Measurements from ENCODE around the gene PDHA1. TPM values are rescaled to one million over a fixed set of nuclear protein-coding genes. Genes with fewer than 3 reads are reported as not detected.

The PDHA1 gene
- total and polyA plus RNA-seq, 7 donors: 374 to 866 (median 676) TPM

DNA sequence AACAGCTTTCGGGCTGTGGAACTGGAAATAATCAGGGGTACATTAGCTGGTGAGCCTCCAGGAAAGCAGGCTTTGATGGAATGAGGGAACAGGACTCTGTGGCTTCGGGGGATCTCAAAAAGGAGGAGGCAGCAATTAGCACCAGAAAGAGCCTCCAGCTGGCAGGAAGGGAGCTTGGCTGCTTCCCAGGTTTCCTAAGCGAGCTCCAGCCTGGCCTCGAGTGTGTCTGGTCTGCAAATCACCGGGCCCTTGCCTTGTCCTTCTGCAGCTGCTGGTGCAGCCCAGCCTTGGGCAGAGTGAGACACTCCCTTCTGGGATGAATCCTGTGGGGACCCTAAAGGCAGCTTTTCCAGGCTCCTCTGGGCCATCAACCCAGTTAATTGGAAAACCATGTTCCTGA is 10.7 kb upstream of the PDHA1 start:
- no peak overlapping the region for H3K27ac ChIP-seq
- peak; percentile 23 to 65 for DNase-seq

DNA sequence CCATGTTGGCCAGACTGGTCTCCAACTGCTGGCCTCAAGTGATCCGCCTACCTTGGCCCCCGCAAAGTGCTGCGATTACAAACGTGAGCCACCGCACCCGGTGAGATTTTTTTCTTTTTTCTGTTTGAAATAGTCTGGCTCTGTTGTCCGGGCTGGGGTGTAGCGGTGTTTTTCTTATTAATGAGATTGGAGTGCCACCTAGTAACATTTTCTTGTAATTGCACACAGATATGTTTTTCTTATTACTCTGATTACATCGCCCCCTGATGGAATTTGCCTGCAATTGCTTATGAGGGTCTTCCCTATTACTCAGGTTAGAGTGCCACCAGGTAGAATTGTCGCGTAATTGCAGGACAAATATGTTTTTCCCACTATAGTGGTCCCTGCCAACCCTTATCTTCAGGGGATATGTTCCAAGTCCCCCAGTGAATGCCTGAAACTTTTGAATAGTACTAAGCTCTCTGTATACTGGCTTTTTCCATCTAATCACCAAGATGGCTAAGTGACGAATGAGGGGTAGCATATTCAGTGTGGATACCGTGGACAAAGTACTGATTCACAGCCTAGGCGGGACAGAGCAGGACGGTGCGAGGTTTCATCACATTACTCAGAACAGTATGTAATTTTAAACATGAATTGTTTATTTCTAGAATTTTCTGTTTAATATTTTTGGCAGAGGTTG is 8.6 kb upstream of the PDHA1 start:
- Histone ChIP-seq H3K27ac (no peak overlapping the region), H3K27me3 (ENCODE audit: insufficient read depth in 3 of 3, low read length in 2 of 3) (no peaks in the 10 kb centered on the region), H3K9me3 (peaks cover 16% of the 10 kb centered on the region), H3K36me3 (ENCODE audit: insufficient read depth in 1 of 2, low read depth in 1 of 2) (no peaks in the 10 kb centered on the region), H3K4me1 (no peaks in the 10 kb centered on the region), H3K4me3 (no peak overlapping the region)
- intact Hi-C loops (cut with DNase I): loop anchor here (5.0 to 10.0 kb wide), 2 partner anchors 400 to 943 kb away; no protein-coding TSS in a partner anchor
- ATAC-seq (no peak), DNase-seq (no peak)
- TF ChIP-seq, protein P1, sequence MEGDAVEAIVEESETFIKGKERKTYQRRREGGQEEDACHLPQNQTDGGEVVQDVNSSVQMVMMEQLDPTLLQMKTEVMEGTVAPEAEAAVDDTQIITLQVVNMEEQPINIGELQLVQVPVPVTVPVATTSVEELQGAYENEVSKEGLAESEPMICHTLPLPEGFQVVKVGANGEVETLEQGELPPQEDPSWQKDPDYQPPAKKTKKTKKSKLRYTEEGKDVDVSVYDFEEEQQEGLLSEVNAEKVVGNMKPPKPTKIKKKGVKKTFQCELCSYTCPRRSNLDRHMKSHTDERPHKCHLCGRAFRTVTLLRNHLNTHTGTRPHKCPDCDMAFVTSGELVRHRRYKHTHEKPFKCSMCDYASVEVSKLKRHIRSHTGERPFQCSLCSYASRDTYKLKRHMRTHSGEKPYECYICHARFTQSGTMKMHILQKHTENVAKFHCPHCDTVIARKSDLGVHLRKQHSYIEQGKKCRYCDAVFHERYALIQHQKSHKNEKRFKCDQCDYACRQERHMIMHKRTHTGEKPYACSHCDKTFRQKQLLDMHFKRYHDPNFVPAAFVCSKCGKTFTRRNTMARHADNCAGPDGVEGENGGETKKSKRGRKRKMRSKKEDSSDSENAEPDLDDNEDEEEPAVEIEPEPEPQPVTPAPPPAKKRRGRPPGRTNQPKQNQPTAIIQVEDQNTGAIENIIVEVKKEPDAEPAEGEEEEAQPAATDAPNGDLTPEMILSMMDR (IDR thresholded peaks at IDR 0.05): no peak
- 69 to 73% (median 72%) methylated on average over 16 of the region's 16 CpGs for WGBS, 3 donors

More for the DNA sequence above, 10.7 kb upstream of the PDHA1 start:
- Histone ChIP-seq H3K4me1 (no peaks in the 10 kb centered on the region), H3K27me3 (ENCODE audit: insufficient read depth in 3 of 3, low read length in 2 of 3) (no peaks in the 10 kb centered on the region), H3K36me3 (ENCODE audit: insufficient read depth in 1 of 2, low read depth in 1 of 2) (no peaks in the 10 kb centered on the region), H3K4me3 (no peak overlapping the region), H3K9me3 (peaks cover 16% of the 10 kb centered on the region)
- TF ChIP-seq, protein P1 (IDR thresholded peaks at IDR 0.05): no peak
- intact Hi-C loops (cut with DNase I): loop anchor here (2.0 to 10.0 kb wide), 3 partner anchors 398 to 941 kb away; no protein-coding TSS in a partner anchor
- WGBS, 3 donors: 0 to 25% (median 4%) methylated on average over 4 to 5 of the region's 5 CpGs
- peak in 1 of 4 donors; percentile 59 for ATAC-seq

DNA sequence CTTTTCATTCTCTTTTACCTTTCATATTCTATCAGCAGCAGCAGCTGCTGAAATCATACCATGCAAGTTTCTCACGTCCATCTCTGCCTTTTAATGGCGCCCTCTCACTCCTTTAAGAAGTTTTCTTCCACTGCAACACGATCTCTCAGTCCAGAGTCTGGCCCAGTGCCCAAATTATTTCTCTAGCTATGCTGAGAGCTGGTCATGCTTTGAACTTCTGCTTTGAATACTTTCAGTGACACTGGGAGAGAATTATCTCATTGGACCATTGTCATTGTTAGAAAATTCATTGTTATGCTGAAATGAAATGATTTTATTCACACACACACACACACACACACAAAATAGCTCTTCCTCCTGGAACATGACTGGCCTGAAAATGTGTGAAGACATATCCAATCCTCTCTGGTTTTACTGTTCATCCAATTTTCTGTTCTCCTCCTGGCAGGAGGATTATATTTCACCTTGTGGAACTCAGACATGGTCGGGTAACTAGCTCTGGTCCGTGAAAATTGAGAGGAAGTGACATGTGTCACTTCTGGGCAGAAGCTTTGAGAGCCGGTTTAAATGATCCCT is 1.3 kb upstream of the PDHA1 start:
- ATAC-seq: no peak
- no peaks in the 10 kb centered on the region for H3K9me3 ChIP-seq
- peak overlapping the region; percentile 81 for H3K4me3 ChIP-seq
- 21 to 29% (median 22%) methylated on average over 6 of the region's 6 CpGs for WGBS, 3 donors
- intact Hi-C loops (cut with DNase I): loop anchor here in 1 of 2 donors (10.0 kb wide), 1 partner anchor 668 kb away; the partner anchor contains the start of gene RS1
- H3K36me3 ChIP-seq (ENCODE audit: insufficient read depth in 1 of 2, low read depth in 1 of 2): no peaks in the 10 kb centered on the region
- no peaks in the 10 kb centered on the region for H3K27me3 ChIP-seq (ENCODE audit: insufficient read depth in 3 of 3, low read length in 2 of 3)
- no peak for DNase-seq
- TF ChIP-seq, protein P1 (IDR thresholded peaks at IDR 0.05): no peak
- no peaks in the 10 kb centered on the region for H3K4me1 ChIP-seq
- peak overlapping the region; percentile 85 for H3K27ac ChIP-seq

DNA sequence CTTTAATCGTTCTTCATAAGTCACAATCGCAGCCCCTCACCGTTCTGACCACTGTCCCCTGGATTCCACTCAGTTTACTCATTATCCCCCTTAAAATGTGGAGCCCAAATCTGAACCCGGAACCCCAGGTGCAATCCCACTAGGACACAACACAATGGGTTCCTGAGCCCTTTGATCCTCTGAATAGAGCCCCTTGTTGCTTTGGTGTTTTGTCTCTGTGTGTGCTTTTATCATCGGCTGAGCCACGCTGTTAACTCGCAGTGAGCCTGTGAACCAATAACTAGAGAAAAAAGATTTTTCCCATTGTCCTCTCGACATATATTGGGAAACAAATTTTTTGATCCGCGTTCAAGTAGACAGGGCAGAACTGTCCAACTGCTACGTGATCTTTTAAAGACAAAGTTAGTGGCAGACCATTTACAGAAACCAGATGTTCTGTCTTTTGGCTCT is 617 bp upstream of the PDHA1 start:
- TF ChIP-seq, protein P1 (IDR thresholded peaks at IDR 0.05): no peak
- ATAC-seq (no peak), DNase-seq (no peak)
- no peaks in the 10 kb centered on the region for H3K4me1 ChIP-seq
- H3K9me3 ChIP-seq: no peaks in the 10 kb centered on the region
- H3K36me3 ChIP-seq (ENCODE audit: insufficient read depth in 1 of 2, low read depth in 1 of 2): no peaks in the 10 kb centered on the region
- peak overlapping the region; percentile 85 for H3K27ac ChIP-seq
- peak overlapping the region; percentile 81 for H3K4me3 ChIP-seq
- H3K27me3 ChIP-seq (ENCODE audit: insufficient read depth in 3 of 3, low read length in 2 of 3): no peaks in the 10 kb centered on the region
- 19 to 44% (median 22%) methylated on average over 11 of the region's 11 CpGs for WGBS, 3 donors
- intact Hi-C loops (cut with DNase I): loop anchor here in 1 of 2 donors (10.0 kb wide), 1 partner anchor 668 kb away; the partner anchor contains the start of gene RS1

Data from psoas muscle (tissue), 8 donors.